HEK293T (cell line): ENCODE data around the gene CNOT1.

ENCODE experiments used
- CTCF ChIA-PET: fragments of 350-600 bp; formaldehyde crosslinking; extraction: SDS; loops from one replicate; lab custom pipeline; 2021; ENCODE audit warnings: antibody characterized with exemption, inconsistent platforms; lab: Yijun Ruan, JAX
- POLR2A ChIA-PET: fragments of 350-600 bp; formaldehyde crosslinking; extraction: SDS; loops from one replicate; lab custom pipeline; 2020; ENCODE audit warnings: antibody characterized with exemption, inconsistent platforms; lab: Yijun Ruan, JAX
- DNase-seq: peaks from one replicate; pipeline ENCODE4 v3.0.0; 2012; ENCODE audit warnings: mixed read lengths; ENCODE audit errors: extremely low spot score
- ARNT ChIP-seq: fragments of 450-650 bp; IDR thresholded peaks from 2 replicates; pipeline ENCODE4 v1.6.1; 2017; ENCODE audit warnings: mild to moderate bottlenecking
- BHLHE40 ChIP-seq: fragments of 450-650 bp; IDR thresholded peaks from 2 replicates; pipeline ENCODE4 v1.6.1; 2016; ENCODE audit warnings: mild to moderate bottlenecking, moderate library complexity, borderline replicate concordance
- CTBP1 ChIP-seq: fragments of 450-650 bp; IDR thresholded peaks from 2 replicates; pipeline ENCODE4 v1.6.1; 2016; ENCODE audit warnings: borderline replicate concordance
- ELF4 ChIP-seq: fragments of 450-650 bp; IDR thresholded peaks from 2 replicates; pipeline ENCODE4 v1.6.1; 2017; ENCODE audit warnings: antibody characterized with exemption
- FOXA1 ChIP-seq: fragments of 450-650 bp; IDR thresholded peaks from 2 replicates; pipeline ENCODE4 v1.6.1; 2016; ENCODE audit warnings: mild to moderate bottlenecking
- FOXK2 ChIP-seq: fragments of 450-650 bp; IDR thresholded peaks from 2 replicates; pipeline ENCODE4 v1.6.1; 2016; ENCODE audit warnings: mild to moderate bottlenecking
- FOXM1 ChIP-seq: fragments of 450-650 bp; IDR thresholded peaks from 2 replicates; pipeline ENCODE4 v1.6.1; 2017; ENCODE audit warnings: mild to moderate bottlenecking, borderline replicate concordance
- HDGF ChIP-seq: fragments of 450-650 bp; IDR thresholded peaks from 2 replicates; pipeline ENCODE4 v1.6.1; 2017; ENCODE audit warnings: antibody characterized with exemption, borderline replicate concordance
- L3MBTL2 ChIP-seq: fragments of 450-650 bp; conservative IDR thresholded peaks from 2 replicates; pipeline ENCODE4 v1.6.1; 2016; ENCODE audit warnings: mild to moderate bottlenecking
- LEF1 ChIP-seq: fragments of 450-650 bp; IDR thresholded peaks from 2 replicates; pipeline ENCODE4 v1.6.1; 2017; ENCODE audit warnings: mild to moderate bottlenecking, borderline replicate concordance
- NFRKB ChIP-seq: fragments of 450-650 bp; IDR thresholded peaks from 2 replicates; pipeline ENCODE4 v1.6.1; 2016; ENCODE audit warnings: mild to moderate bottlenecking, moderate library complexity
- PKNOX1 ChIP-seq: fragments of 450-650 bp; IDR thresholded peaks from 2 replicates; pipeline ENCODE4 v1.6.1; 2016
- SP1 ChIP-seq: fragments of 450-650 bp; IDR thresholded peaks from 2 replicates; pipeline ENCODE4 v1.6.1; 2017
- SUZ12 ChIP-seq: fragments of 450-650 bp; IDR thresholded peaks from 2 replicates; pipeline ENCODE4 v1.6.1; 2016; ENCODE audit warnings: mild to moderate bottlenecking
- TARDBP ChIP-seq: fragments of 450-650 bp; IDR thresholded peaks from 2 replicates; pipeline ENCODE4 v1.6.1; 2016
- ZNF384 ChIP-seq: fragments of 450-650 bp; IDR thresholded peaks from 2 replicates; pipeline ENCODE4 v1.6.1; 2016

CNOT1 gene

GRCh38 chr16:58490065-58490464 lies 139.6 kb downstream of the CNOT1 start:
- CTCF ChIA-PET, result interaction anchor here (1.5 kb wide), 1 partner anchor 10 kb away, joined by 3 read pairs; the partner anchor contains the start of gene NDRG4
- POLR2A ChIA-PET, result no interaction called here
- TF ChIP-seq PKNOX1 (no peak), HDGF (no peak), L3MBTL2 (no peak)
- no peak for DNase-seq

- POLR2A ChIA-PET, result interaction anchor here (0.7 to 1.5 kb wide), 2 partner anchors 96 kb away, joined by 3 to 5 read pairs; partner anchors contain the start of gene GINS3
- CTCF ChIA-PET, result interaction anchor here (1.0 to 3.5 kb wide), 4 partner anchors 11 to 268 kb away, joined by 3 to 43 read pairs (median 6); partner anchors contain the start of gene NDRG4
- no peak for TF ChIP-seq L3MBTL2
- no peak for TF ChIP-seq ARNT
- TF ChIP-seq SUZ12, result no peak
- TF ChIP-seq BHLHE40, result no peak
- TF ChIP-seq SP1, result no peak
- TF ChIP-seq PKNOX1, result no peak
- no peak for TF ChIP-seq FOXA1
- no peak for TF ChIP-seq ELF4
- no peak for TF ChIP-seq ZNF384
- no peak for TF ChIP-seq FOXK2
- no peak for TF ChIP-seq HDGF
- TF ChIP-seq TARDBP, result no peak
- TF ChIP-seq CTBP1, result no peak
- no peak for TF ChIP-seq NFRKB
- TF ChIP-seq LEF1, result no peak
- no peak for TF ChIP-seq FOXM1
- DNase-seq, result no peak
Measured at GRCh38 chr16:58488531-58488930, 141.1 kb downstream of the CNOT1 start.

GRCh38 chr16:58487566-58488351 lies 141.9 kb downstream of the CNOT1 start:
- CTCF ChIA-PET, result interaction anchor here (0.6 to 3.5 kb wide), 14 partner anchors 12 to 298 kb away, joined by 3 to 43 read pairs (median 3); partner anchors contain the start of gene NDRG4
- DNase-seq, result peak; percentile 92
- POLR2A ChIA-PET, result interaction anchor here (0.9 to 1.5 kb wide), 2 partner anchors 95 to 151 kb away, joined by 4 to 5 read pairs; partner anchors contain the start of gene GINS3
- TF ChIP-seq ARNT (no peak), L3MBTL2 (peak; percentile 12; the same call in 1 of the 2 replicates)

GRCh38 chr16:58485184-58485887 lies 144.3 kb downstream of the CNOT1 start:
- TF ChIP-seq FOXK2 (no peak), FOXM1 (no peak), SUZ12 (no peak), CTBP1 (no peak), SP1 (no peak), FOXA1 (no peak), ARNT (no peak), NFRKB (no peak)
- ChIA-PET POLR2A (interaction anchor here (0.8 kb wide), 1 partner anchor 93 kb away, joined by 3 read pairs; the partner anchor contains the start of gene GINS3), CTCF (interaction anchor here (0.5 to 3.5 kb wide), 5 partner anchors 33 to 149 kb away, joined by 3 to 43 read pairs (median 5); no protein-coding TSS in a partner anchor)
- no peak for DNase-seq

- ChIA-PET POLR2A (no interaction called here), CTCF (no interaction called here)
- no peak for TF ChIP-seq PKNOX1
- TF ChIP-seq TARDBP, result no peak
- TF ChIP-seq ELF4, result no peak
- no peak for TF ChIP-seq BHLHE40
- no peak for TF ChIP-seq SP1
- no peak for DNase-seq
Measured at GRCh38 chr16:58481931-58482330, 147.7 kb downstream of the CNOT1 start.

- no peak for TF ChIP-seq FOXK2
- TF ChIP-seq TARDBP, result no peak
- TF ChIP-seq PKNOX1, result no peak
- TF ChIP-seq FOXA1, result no peak
- TF ChIP-seq BHLHE40, result no peak
- no peak for TF ChIP-seq NFRKB
- no peak for TF ChIP-seq FOXM1
- TF ChIP-seq SUZ12, result no peak
- TF ChIP-seq HDGF, result no peak
- TF ChIP-seq ZNF384, result no peak
- TF ChIP-seq SP1, result no peak
- TF ChIP-seq L3MBTL2, result no peak
- TF ChIP-seq LEF1, result no peak
- no peak for TF ChIP-seq ARNT
- no peak for TF ChIP-seq CTBP1
- no peak for TF ChIP-seq ELF4
- no peak for DNase-seq
- CTCF ChIA-PET, result no interaction called here
- POLR2A ChIA-PET, result no interaction called here
Measured at GRCh38 chr16:58481226-58481869, 148.3 kb downstream of the CNOT1 start.
